Activated T-helper 1 cell treated with Interleukin-2 at 50 U/mL for 16 hours (primary cell): ENCODE data around the gene ERICH6B.

Source experiments
- DNase-seq: peaks from one replicate; pipeline ENCODE4 v3.0.0-alpha.2; 2020; ENCODE audit warnings: low read depth

ERICH6B gene

GRCh38 chr13:45601680-45602079, 13.9 kb downstream of the ERICH6B start:
- DNase-seq: no peak

- DNase-seq: no peak
These were observed 16.9 kb downstream of the ERICH6B start for GRCh38 chr13:45598597-45598996.

- no peak for DNase-seq
These were observed 18.6 kb downstream of the ERICH6B start for GRCh38 chr13:45596800-45597475.

GRCh38 chr13:45595965-45596364, 19.6 kb downstream of the ERICH6B start:
- no peak for DNase-seq

GRCh38 chr13:45594764-45595163, 20.8 kb downstream of the ERICH6B start:
- DNase-seq: no peak

- DNase-seq: no peak
These were observed 21.3 kb downstream of the ERICH6B start for GRCh38 chr13:45594227-45594626.

- DNase-seq: no peak
These were observed 22.8 kb downstream of the ERICH6B start for GRCh38 chr13:45592758-45593157.

- DNase-seq: no peak
These were observed 25.5 kb downstream of the ERICH6B start for GRCh38 chr13:45590066-45590465.

GRCh38 chr13:45587897-45588296, 27.6 kb downstream of the ERICH6B start:
- DNase-seq: no peak

GRCh38 chr13:45584816-45585215, 30.7 kb downstream of the ERICH6B start:
- no peak for DNase-seq

- DNase-seq: no peak
These were observed 33.0 kb downstream of the ERICH6B start for GRCh38 chr13:45582408-45583076.

- no peak for DNase-seq
These were observed 39.1 kb downstream of the ERICH6B start for GRCh38 chr13:45576466-45576865.

GRCh38 chr13:45575830-45576180, 39.7 kb downstream of the ERICH6B start:
- DNase-seq: no peak

- DNase-seq: no peak
These were observed 40.3 kb downstream of the ERICH6B start for GRCh38 chr13:45575146-45575829.

- no peak for DNase-seq
These were observed 50.2 kb downstream of the ERICH6B start for GRCh38 chr13:45565331-45565730.

GRCh38 chr13:45564133-45564776, 51.3 kb downstream of the ERICH6B start:
- DNase-seq: no peak

GRCh38 chr13:45554604-45555109, 60.9 kb downstream of the ERICH6B start:
- DNase-seq: no peak

GRCh38 chr13:45548281-45548680, 67.3 kb downstream of the ERICH6B start:
- DNase-seq: no peak

GRCh38 chr13:45546410-45546765, 69.2 kb downstream of the ERICH6B start:
- DNase-seq: no peak

GRCh38 chr13:45545686-45546409, 69.7 kb downstream of the ERICH6B start:
- no peak for DNase-seq

GRCh38 chr13:45544520-45544919, 71.0 kb downstream of the ERICH6B start:
- DNase-seq: no peak

- no peak for DNase-seq
These were observed 72.7 kb downstream of the ERICH6B start for GRCh38 chr13:45542878-45543277.
